GM12875 (cell line): ENCODE data around the gene KIF18B.

Source experiments
- H3K4me3 ChIP-seq: one replicate; pipeline ENCODE4 v1.5.1; 2011; ENCODE audit warnings: low read depth, low read length, control low read depth
- TF ChIP-seq, protein P1 (sequence below): IDR thresholded peaks from 2 replicates; pipeline ENCODE4 v1.5.1; 2011; ENCODE audit warnings: low read depth, mild to moderate bottlenecking, control low read depth, inconsistent platforms, low read length, moderate library complexity, borderline replicate concordance; ENCODE audit not compliant: insufficient read depth

The KIF18B gene

DNA sequence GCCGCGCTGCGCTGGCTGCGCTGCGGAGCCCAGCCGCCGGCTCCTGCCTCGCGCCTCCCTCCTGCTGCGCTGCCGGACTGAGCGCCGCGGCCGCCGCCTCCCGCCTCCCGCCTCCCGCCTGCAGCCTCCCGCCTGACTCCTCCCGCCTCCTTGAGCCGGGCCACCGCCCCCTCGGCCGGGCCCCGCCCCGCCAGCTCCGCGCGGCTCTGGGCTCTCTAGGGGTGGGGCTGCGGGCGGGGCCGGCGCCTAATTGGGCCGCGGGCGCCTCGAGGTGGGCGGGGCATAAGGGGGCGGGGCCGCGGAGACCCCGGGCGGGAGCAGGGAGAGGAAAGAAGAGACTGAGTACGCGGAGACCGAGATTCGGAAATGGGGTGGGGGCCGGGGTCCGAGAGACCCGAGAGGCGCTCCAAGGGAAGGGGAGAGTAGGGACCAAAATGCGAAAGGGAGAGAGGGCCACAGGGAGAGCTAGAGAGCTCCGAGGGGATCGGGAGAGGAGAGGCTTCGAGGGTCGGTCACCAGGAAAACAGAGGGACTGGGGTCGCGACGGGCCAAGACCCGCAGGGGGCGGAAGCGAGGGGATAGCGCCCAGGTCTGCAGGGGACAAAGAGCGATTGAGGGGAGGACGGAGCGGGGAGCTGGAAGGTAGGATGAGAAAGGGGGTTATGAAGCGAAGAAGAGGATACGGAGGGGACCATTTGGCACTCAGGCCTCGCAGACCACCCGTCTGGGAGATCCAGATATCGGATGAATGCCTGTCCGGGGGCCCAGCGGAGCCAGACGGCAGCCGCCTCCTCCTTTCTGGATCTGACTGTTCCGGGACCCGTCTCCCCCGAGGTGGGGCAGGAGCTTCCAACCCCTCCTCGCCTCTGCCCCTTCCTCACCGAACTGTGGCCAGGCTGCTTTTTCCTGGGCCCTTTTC lies 20.9 kb upstream of the KIF18B start, which contains the start of gene C1QL1:
Gene C1QL1 (minus strand): TSS at position 79 of the 919 bp plus-strand sequence. CDS start 255 bp downstream, outside the sequence.
- peak within 1 kb of the TSS; percentile 32 for H3K4me3 ChIP-seq
- TF ChIP-seq, protein P1, sequence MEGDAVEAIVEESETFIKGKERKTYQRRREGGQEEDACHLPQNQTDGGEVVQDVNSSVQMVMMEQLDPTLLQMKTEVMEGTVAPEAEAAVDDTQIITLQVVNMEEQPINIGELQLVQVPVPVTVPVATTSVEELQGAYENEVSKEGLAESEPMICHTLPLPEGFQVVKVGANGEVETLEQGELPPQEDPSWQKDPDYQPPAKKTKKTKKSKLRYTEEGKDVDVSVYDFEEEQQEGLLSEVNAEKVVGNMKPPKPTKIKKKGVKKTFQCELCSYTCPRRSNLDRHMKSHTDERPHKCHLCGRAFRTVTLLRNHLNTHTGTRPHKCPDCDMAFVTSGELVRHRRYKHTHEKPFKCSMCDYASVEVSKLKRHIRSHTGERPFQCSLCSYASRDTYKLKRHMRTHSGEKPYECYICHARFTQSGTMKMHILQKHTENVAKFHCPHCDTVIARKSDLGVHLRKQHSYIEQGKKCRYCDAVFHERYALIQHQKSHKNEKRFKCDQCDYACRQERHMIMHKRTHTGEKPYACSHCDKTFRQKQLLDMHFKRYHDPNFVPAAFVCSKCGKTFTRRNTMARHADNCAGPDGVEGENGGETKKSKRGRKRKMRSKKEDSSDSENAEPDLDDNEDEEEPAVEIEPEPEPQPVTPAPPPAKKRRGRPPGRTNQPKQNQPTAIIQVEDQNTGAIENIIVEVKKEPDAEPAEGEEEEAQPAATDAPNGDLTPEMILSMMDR, result no peak

DNA sequence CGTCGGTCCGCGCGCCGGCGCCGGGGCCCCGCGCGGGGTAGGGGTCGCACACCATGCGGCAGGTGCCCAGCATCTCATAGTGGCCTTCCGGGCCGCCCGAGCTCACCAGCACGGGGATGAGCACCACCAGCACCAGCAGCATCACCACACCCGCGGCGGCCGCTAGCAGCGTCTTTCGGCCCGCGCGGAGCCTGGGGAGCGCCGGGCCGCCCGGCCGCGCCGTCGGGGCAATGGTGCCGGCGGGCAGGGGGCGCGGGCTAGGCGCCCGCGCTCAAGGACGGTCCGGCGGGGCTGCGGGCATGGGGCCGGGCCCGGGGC lies 20.3 kb upstream of the KIF18B start:
- no peak overlapping the region for H3K4me3 ChIP-seq
- TF ChIP-seq, protein P1, result no peak

DNA sequence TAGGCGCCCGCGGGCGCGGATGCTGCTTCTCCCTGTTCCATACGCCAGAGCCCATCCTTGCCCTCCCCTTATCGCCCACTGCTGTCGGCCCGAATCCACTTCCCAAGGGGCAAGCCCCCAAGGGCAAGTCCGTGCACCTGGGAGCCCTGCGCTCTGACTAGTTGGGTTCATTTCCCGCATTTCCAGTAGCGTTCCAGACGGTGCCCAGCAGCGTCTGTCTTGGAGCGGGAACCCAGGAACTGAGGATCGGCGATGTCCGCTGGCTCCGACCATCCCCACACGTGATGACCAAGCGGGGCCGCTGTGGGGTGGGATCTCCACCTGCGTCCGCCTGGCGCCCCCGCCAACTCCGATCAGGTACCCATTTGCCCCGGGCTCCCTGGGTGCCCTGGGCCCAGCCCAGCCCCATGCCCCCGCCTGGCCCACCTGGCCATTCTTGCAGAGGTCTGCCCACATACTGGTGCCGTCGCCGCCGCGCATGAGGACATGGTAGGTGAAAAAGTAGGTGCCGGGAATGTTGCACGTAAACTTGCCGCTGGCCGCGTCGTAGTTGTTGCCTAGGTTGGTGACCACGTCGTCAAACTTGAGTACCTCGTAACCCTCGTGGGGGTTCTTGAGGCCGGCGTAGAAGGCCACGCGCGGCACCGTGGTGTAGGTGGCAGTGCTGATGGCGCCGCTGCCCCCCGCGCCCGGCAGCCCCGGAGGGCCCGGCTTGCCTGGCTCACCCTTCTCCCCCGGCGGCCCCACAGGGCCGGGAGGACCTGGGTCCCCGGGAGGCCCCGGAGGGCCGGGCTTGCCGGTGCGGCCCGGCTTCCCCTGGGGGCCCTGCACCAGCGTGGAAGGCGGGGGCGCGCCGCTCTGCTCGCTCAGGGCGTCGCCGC lies 19.7 kb upstream of the KIF18B start:
- H3K4me3 ChIP-seq, result no peak overlapping the region
- TF ChIP-seq, protein P1, result no peak

DNA sequence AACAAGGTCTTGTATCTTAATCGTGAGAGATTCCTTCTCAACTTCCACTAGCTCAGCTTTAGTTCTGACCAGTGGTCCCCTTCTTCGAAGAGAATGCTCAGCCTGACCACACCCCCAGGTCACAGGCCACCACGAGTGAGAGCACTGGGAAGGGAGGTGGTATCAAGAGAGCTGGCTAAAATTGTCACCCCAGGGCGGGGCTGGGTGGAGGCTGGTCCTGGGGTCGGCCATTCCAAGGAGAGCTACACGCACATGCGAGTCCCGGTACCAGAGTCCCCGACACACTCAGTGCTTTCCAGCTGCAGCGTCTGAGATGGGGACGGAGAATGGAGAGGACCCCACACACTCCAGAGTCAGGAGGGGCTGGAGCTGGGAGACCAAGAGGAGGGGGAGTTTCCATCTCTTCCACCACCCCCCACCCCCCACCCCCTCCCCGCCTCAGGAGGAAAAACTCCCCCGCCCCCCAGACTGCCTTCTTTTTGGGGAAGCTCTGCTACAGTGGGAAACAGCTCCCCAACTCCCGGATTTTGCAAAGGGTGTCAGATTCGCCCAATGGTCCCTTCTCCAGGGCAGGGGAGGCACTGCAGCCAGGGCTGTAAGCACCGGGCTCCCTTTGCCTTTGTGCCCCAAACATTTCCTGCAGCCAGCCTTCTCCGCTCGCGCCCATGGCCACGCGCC lies 18.9 kb upstream of the KIF18B start:
- TF ChIP-seq, protein P1, result no peak
- no peak overlapping the region for H3K4me3 ChIP-seq

DNA sequence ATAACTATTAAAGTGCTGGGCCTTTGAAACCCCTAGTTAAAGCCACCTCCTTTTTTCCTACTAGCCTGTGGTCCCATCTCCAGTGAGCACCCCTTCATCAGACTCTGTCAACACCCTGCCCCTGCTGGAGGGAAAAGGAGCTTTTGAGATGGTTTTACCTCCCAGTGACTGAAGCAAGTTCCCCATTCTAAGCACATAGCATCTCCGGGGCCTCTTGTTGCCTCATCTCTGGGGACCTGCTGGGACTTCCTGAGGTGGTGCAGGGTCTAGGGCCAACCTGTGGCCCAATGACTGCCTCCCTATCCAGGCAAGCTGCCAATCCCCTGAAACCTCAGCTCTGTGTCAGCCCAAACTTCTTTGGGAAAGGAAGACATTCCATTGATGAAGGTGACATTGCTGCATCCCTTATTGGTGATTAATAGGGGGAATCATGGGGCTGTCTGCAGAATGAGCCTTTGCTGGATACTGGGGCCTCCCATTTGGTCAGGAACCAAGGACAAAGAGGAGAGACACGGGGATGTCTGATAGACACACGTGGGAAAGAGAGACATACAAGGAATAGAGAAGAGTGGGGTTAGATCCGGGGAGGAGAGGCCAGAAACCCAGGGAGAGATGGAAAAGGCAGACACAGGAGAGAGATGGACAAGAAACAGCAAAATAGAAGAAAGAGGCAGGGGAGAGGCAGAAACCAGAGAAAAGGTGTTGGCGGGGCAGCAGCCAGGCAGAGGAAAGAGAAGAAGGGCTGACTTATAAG lies 18.1 kb upstream of the KIF18B start:
- no peak overlapping the region for H3K4me3 ChIP-seq
- TF ChIP-seq, protein P1, result no peak

DNA sequence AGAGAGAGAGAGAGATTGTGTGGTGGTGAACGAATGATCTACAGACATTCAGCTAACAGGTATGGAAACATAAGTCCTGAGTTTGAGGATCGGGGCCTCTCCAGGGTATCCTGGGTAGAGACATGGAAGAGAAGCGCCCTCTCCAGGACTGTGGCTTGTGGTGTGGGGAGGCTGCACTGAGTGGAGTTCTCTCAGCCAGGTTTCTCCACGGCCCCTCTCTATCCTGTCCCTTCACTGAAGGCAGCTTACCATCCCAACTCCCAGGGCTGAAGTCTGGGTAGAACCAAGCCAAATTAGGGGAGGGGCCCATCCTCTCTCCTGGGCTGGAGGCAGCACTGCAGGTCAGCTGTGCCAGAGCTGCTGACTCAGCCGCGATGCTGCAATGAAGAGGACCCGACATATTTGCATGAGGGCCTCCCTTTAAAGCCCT lies 14.4 kb upstream of the KIF18B start:
- TF ChIP-seq, protein P1, result no peak
- no peak overlapping the region for H3K4me3 ChIP-seq
